HG02885 (cell line): ENCODE measurements around the gene EVI5L.

Source experiments
- ATAC-seq: cut with Tn5 transposase; IDR thresholded peaks from one replicate; pipeline ENCODE4 v1.9.1; 2021; ENCODE audit warnings: mild to moderate bottlenecking; ENCODE audit not compliant: unreplicated experiment, poor library complexity

EVI5L gene

GRCh38 chr19:7908078-7908699 is 78.2 kb downstream of the EVI5L start:
- no peak for ATAC-seq

- ATAC-seq, result no peak
These were observed 78.9 kb downstream of the EVI5L start for GRCh38 chr19:7908742-7909461.

GRCh38 chr19:7909471-7910067 is 79.6 kb downstream of the EVI5L start:
- ATAC-seq, result no peak

GRCh38 chr19:7910321-7911161 is 80.5 kb downstream of the EVI5L start:
- no peak for ATAC-seq

DNA sequence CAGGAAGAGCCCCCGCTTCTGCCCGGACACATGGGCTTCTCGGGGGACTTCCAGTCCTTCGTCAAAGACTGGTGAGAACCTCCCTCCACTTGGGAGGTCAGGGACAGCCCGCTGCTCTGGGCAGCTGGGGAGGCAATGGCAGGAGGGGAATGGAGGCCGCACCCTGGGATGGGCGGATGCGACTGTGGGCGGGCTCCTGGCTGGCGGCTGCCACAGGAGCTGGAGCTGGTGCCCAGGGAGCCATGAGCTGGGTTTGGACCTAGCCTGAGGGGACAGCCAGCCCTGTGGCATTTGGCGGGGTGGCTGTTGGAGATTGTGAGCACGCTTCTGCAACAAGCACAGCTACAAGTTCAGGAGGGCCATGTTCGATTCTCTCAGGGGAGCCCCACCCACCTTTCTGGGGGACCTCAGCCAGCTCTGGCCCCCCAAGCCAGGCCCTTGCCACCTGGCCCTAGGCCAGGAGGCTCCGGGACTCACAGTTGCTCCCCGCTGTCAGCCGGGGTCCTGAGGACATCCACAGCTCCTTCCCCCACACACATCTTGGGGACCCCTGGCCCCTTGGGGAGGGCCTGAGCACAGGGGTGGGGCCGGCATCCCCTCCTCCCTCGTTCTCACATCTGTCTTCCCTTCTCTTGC is 81.6 kb downstream of the EVI5L start:
- ATAC-seq, result no peak

DNA sequence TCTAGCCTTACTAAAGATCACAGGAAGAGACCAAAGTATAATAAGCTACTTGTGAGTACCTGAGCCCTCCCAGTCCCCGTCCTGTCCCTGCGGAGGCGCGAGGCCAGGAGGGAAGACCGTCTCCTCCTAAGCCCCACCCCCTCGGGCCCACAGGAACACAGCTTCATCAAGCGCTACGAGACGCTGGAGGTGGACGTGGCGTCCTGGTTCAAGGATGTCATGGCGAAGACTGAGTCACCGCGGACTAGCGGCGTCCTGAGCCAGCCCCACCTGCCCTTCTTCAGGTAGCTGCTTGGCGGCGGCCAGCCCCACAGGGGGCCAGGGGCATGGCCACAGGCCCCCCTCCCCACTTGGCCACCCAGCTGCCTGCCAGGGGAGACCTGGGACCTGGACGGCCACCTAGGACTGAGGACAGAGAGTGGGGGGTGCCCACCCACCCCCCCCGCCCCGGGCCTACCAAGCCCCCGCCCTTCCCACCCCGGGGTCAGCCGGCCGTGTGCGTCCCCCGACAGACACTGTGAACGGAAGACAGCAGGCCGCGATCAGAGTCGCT is 82.2 kb downstream of the EVI5L start:
- ATAC-seq, result no peak

- ATAC-seq, result no peak
These were observed 82.9 kb downstream of the EVI5L start for GRCh38 chr19:7912697-7913564.

DNA sequence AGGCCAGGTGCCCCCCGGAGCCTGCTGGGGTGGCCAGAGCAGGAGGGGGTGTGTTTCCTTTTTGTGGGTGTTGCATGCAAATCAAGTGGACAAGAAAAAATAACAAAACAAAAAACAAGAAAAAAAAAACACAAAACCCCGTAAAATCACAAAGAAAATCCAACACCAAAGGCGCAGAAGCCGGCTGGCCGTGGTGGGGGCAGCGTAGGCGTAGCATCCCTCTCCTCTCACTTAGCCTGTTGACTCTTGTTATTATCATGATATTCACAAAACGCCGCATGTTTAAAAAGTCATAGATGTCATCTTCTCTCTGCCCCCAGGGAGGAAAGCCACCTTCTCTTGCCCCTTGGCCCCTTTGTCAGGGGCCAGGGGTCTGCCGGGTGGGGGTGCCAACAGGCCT is 83.6 kb downstream of the EVI5L start:
- ATAC-seq, result no peak

- ATAC-seq, result no peak
These were observed 84.1 kb downstream of the EVI5L start for GRCh38 chr19:7914099-7914498.
